Vagina (tissue), 2 donors: ENCODE measurements around the gene ARHGAP11A.
"Not testable (repeated sequence)": the region's sequence is repeated elsewhere in the genome, so short reads cannot be mapped to it uniquely, and the experiment has no call there.

Experiments
- POLR2A ChIP-seq, 2 donors: fragments of 450-650 bp; IDR thresholded peaks; one replicate each; pipeline ENCODE4 v1.6.1; 2017; ENCODE audit warnings: antibody characterized with exemption in 2 of 2, mild to moderate bottlenecking in 2 of 2, moderate library complexity in 2 of 2
- TF ChIP-seq, protein P1 (sequence below), 3 experiments: fragments of 450-650 bp in 2 of 3; fragments of 200-600 bp in 1 of 3; sonication (generic) in 1 of 3; IDR thresholded peaks; one replicate each; pipeline ENCODE4 v1.5.1; 2017 to 2019; ENCODE audit warnings: antibody characterized with exemption in 3 of 3, mild to moderate bottlenecking in 2 of 3, moderate library complexity in 2 of 3

DNA sequence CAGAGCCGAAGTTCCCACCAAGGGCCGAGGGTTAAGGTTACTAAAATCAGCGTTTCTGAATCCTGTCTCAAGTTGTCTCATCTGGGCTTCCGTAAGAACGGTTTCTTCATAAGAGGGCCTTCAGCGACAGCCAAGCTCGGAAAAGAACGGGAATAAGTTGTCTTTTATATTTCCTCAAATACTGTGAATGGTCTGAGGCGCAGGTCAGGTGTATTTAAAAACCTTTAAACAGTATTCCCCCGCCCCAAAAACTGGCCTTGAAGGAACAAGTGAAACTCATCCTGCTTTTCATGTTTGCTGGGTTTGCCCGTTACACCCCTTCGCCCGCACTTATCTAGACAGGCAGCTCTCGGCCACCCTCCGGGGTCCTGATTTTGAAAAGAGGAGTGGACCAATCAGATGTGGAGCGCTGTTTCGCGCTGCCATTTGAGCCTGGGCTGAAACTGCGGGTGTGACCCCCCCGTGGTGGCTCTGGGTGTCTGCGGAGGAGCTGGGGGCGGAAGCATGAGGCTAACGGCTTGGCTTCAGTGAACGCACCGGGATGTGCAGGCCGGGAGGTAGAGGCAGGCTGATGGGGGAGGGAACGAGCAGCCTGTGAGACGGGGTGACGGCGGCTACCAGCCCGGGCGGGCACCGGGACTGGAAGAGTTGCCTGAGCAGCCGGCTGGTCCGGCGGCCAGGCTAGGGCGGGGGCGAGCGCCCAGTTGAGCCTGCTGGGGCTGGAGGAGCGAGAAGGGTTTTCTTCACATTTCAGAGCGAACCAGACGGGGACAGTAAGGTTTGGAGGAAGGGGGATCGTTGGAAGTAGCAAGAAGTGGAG, at the start of gene ARHGAP11A:
- not testable (repeated sequence) for TF ChIP-seq POLR2A (IDR thresholded peaks at IDR 0.05)
- TF ChIP-seq, protein P1, sequence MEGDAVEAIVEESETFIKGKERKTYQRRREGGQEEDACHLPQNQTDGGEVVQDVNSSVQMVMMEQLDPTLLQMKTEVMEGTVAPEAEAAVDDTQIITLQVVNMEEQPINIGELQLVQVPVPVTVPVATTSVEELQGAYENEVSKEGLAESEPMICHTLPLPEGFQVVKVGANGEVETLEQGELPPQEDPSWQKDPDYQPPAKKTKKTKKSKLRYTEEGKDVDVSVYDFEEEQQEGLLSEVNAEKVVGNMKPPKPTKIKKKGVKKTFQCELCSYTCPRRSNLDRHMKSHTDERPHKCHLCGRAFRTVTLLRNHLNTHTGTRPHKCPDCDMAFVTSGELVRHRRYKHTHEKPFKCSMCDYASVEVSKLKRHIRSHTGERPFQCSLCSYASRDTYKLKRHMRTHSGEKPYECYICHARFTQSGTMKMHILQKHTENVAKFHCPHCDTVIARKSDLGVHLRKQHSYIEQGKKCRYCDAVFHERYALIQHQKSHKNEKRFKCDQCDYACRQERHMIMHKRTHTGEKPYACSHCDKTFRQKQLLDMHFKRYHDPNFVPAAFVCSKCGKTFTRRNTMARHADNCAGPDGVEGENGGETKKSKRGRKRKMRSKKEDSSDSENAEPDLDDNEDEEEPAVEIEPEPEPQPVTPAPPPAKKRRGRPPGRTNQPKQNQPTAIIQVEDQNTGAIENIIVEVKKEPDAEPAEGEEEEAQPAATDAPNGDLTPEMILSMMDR (IDR thresholded peaks at IDR 0.05) = not testable (repeated sequence)
